Keratinocyte (primary cell): ENCODE data around the gene ELK3. TPM values are rescaled to one million over a fixed set of nuclear protein-coding genes. Genes with fewer than 3 reads are reported as not detected.

Experiments used
- DNase-seq: peaks from one replicate; pipeline ENCODE4 v3.0.0-alpha.2; 2011; ENCODE audit warnings: low read depth, missing footprints, low spot score
- FAIRE-seq: peaks from 2 replicates; lab custom pipeline; 2011; peaks lifted over from hg19 to GRCh38; lab: Jason Lieb, UNC
- H2AFZ ChIP-seq: 2 replicates; pipeline ENCODE4 v1.6.0; 2012; ENCODE audit warnings: low read length, control low read depth, inconsistent platforms; ENCODE audit not compliant: control insufficient read depth
- H3K27ac ChIP-seq: 2 replicates; pipeline ENCODE4 v1.5.1; 2011; ENCODE audit warnings: low read length; ENCODE audit not compliant: control insufficient read depth, insufficient read depth
- H3K27me3 ChIP-seq: 3 replicates; pipeline ENCODE4 v1.6.0; 2011; ENCODE audit warnings: low read length; ENCODE audit not compliant: control insufficient read depth, insufficient read depth; ENCODE audit errors: extremely low read depth
- H3K36me3 ChIP-seq, 2 experiments: 2 replicates in 1 of 2; 3 replicates in 1 of 2; pipeline ENCODE4 v1.5.1; 2011; ENCODE audit warnings: low read length in 2 of 2, mild to moderate bottlenecking in 1 of 2; ENCODE audit not compliant: control insufficient read depth in 2 of 2, insufficient read depth in 2 of 2; ENCODE audit errors: extremely low read depth in 1 of 2
- H3K4me1 ChIP-seq: 3 replicates; pipeline ENCODE4 v1.5.1; 2011; ENCODE audit warnings: low read length; ENCODE audit not compliant: control insufficient read depth, insufficient read depth; ENCODE audit errors: extremely low read depth
- H3K4me2 ChIP-seq: 3 replicates; pipeline ENCODE4 v1.6.0; 2011; ENCODE audit warnings: low read depth, low read length; ENCODE audit not compliant: control insufficient read depth, insufficient read depth; ENCODE audit errors: extremely low read depth
- H3K4me3 ChIP-seq, 3 experiments: fragments of 200-600 bp in 1 of 3; sonication (generic) in 1 of 3; 2 replicates in 2 of 3; 3 replicates in 1 of 3; pipeline ENCODE4 v1.5.1; 2011 to 2016; ENCODE audit warnings: low read length in 3 of 3, mild to moderate bottlenecking in 3 of 3, control low read depth in 2 of 3, inconsistent platforms in 1 of 3, low read depth in 1 of 3, mixed read lengths in 1 of 3, mixed run types in 1 of 3, moderate library complexity in 1 of 3; ENCODE audit not compliant: control insufficient read depth in 2 of 3, insufficient read depth in 2 of 3; ENCODE audit errors: extremely low read depth in 1 of 3
- H3K79me2 ChIP-seq: 2 replicates; pipeline ENCODE4 v1.6.0; 2012; ENCODE audit warnings: low read length; ENCODE audit not compliant: control insufficient read depth, insufficient read depth
- H3K9ac ChIP-seq: 3 replicates; pipeline ENCODE4 v1.6.0; 2011; ENCODE audit warnings: low read length; ENCODE audit not compliant: control insufficient read depth, insufficient read depth; ENCODE audit errors: extremely low read depth
- H3K9me1 ChIP-seq: 3 replicates; pipeline ENCODE4 v1.6.0; 2011; ENCODE audit warnings: low read length; ENCODE audit not compliant: control insufficient read depth, insufficient read depth; ENCODE audit errors: extremely low read depth
- H3K9me3 ChIP-seq: 2 replicates; pipeline ENCODE4 v1.5.1; 2012; ENCODE audit warnings: low read depth, low read length; ENCODE audit not compliant: control insufficient read depth
- H4K20me1 ChIP-seq: 3 replicates; pipeline ENCODE4 v1.6.0; 2011; ENCODE audit warnings: low read length; ENCODE audit not compliant: control insufficient read depth, insufficient read depth; ENCODE audit errors: extremely low read depth
- CTCF ChIP-seq, 3 experiments: IDR thresholded peaks in 1 of 3; conservative IDR thresholded peaks in 1 of 3; optimal IDR thresholded peaks in 1 of 3; 2 replicates in 2 of 3; 3 replicates in 1 of 3; pipeline versions ENCODE3 to v1.5.1; 2011; ENCODE audit warnings: low read length in 3 of 3, mild to moderate bottlenecking in 3 of 3, moderate library complexity in 2 of 3, control low read depth in 1 of 3, inconsistent platforms in 1 of 3; ENCODE audit not compliant: insufficient read depth in 2 of 3; ENCODE audit errors: extremely low read depth in 1 of 3
- EZH2 ChIP-seq: IDR thresholded peaks from one replicate; pipeline ENCODE4 v1.6.1; 2012; ENCODE audit warnings: inconsistent platforms, mild to moderate bottlenecking, low read length, moderate library complexity
- dilution Hi-C: fragments of 300-500 bp; cut with MboI; formaldehyde crosslinking; loops from one replicate; pipeline ENCODE4 v1.7.0; 2020; ENCODE audit warnings: low sequenced_read_pairs; ENCODE audit not compliant: extremely low pct_ligation_motif_present
- polyA plus RNA-seq, 5 experiments: library from polyadenylated mRNA; depleted of rRNA in 3 of 5; stranded (reverse) in 3 of 5; stranded (forward) in 1 of 5; unstranded in 1 of 5; fragments of >200 nt; gene quantifications; 1 replicate in 1 of 5; 2 replicates in 3 of 5; 3 replicates in 1 of 5; pipeline versions ENCODE4 v1.2.1 to v1.2.3, GENCODE V29; 2011 to 2012; ENCODE audit warnings: missing spikeins in 2 of 5, low read depth in 1 of 5, low replicate concordance in 1 of 5

Gene ELK3
- polyA plus RNA-seq, 1 donor (not counting 4 experiments of a cell fraction or from before 2014, with no cell fraction given): 28.2 TPM

GRCh38 chr12:96226401-96226800 lies 32.2 kb downstream of the ELK3 start:
- dilution Hi-C loops: no loop called here
- H3K4me3 ChIP-seq: no peak overlapping the region
- TF ChIP-seq EZH2: no peak
- TF ChIP-seq CTCF (optimal IDR thresholded peaks at IDR 0.05 in 1 of 3, IDR thresholded peaks at IDR 0.05 in 1 of 3, conservative IDR thresholded peaks at IDR 0.05 in 1 of 3; ENCODE audit: extremely low read depth in 1 of 3, insufficient read depth in 2 of 3, low read length in 3 of 3): no peak
- DNase-seq (no peak), FAIRE-seq (no peak)
- no peaks in the 10 kb centered on the region for H3K27me3 ChIP-seq
- no peak overlapping the region for H3K9ac ChIP-seq
- no peak overlapping the region for H2AFZ ChIP-seq
- peaks cover 26% of the 10 kb centered on the region for H3K4me1 ChIP-seq
- H3K27ac ChIP-seq: no peak overlapping the region
- H3K36me3 ChIP-seq: peaks cover 22 to 63% of the 10 kb centered on the region in 2 experiments
- no peaks in the 10 kb centered on the region for H3K9me3 ChIP-seq
- peaks cover 2% of the 10 kb centered on the region for H4K20me1 ChIP-seq
- no peak overlapping the region for H3K4me2 ChIP-seq
- H3K79me2 ChIP-seq: peaks cover 79% of the 10 kb centered on the region
- H3K9me1 ChIP-seq: no peaks in the 10 kb centered on the region

GRCh38 chr12:96226801-96227348 lies 32.7 kb downstream of the ELK3 start:
- dilution Hi-C loops: no loop called here
- TF ChIP-seq EZH2 (no peak), CTCF (optimal IDR thresholded peaks at IDR 0.05 in 1 of 3, IDR thresholded peaks at IDR 0.05 in 1 of 3, conservative IDR thresholded peaks at IDR 0.05 in 1 of 3; ENCODE audit: extremely low read depth in 1 of 3, insufficient read depth in 2 of 3, low read length in 3 of 3) (no peak)
- Histone ChIP-seq H3K79me2 (peaks cover 79% of the 10 kb centered on the region), H2AFZ (no peak overlapping the region), H3K4me1 (peaks cover 21% of the 10 kb centered on the region), H3K4me2 (no peak overlapping the region), H4K20me1 (peaks cover 2% of the 10 kb centered on the region), H3K36me3 (peaks cover 22 to 63% of the 10 kb centered on the region in 2 experiments), H3K27ac (no peak overlapping the region), H3K27me3 (no peaks in the 10 kb centered on the region), H3K9me3 (no peaks in the 10 kb centered on the region), H3K4me3 (no peak overlapping the region), H3K9me1 (no peaks in the 10 kb centered on the region), H3K9ac (no peak overlapping the region)
- FAIRE-seq: no peak
- no peak for DNase-seq
